ENCODE data around the gene LRPPRC. TPM values are rescaled to one million over a fixed set of nuclear protein-coding genes. Genes with fewer than 3 reads are reported as not detected.

The LRPPRC gene
- total RNA-seq, 1 donor from 2014 or later: 214 TPM

DNA sequence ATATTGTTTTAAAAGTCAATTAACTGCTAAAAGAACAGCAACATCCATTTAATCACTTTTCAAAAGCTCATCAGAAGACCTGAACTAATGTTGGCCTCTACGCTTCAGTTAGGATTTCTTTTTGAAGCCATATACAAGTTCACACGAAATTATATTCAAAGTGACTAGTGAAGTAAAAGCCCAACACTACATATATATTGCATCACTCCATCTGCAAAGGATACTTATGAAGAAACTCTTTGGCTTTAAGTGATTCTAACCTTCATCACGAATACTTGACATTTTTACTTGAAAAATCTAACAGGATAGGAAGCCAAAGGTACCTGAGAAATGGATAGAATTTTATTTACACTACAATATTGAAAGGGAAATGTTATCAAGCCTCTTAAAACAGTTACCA is 50.4 kb downstream of the LRPPRC start:
- H3K4me3 Mint-ChIP-seq: no peak overlapping the region
- Histone ChIP-seq H3K27me3 (no peaks in the 10 kb centered on the region), H3K4me1 (no peaks in the 10 kb centered on the region), H4K20me1 (ENCODE audit: low read depth) (no peaks in the 10 kb centered on the region), H3K27ac (no peak overlapping the region), H2AFZ (replicated peaks) (no peak overlapping the region), H3K9me3 (ENCODE audit: low read depth) (no peaks in the 10 kb centered on the region), H3F3A (ENCODE audit: low read depth) (peaks cover 3% of the 10 kb centered on the region), H3K4me2 (no peak overlapping the region), H3K9ac (no peak overlapping the region), H3K4me3 (no peak overlapping the region), H3K36me3 (peaks cover 46% of the 10 kb centered on the region), H3K79me2 (ENCODE audit: low read depth) (peaks cover 5% of the 10 kb centered on the region)
- no peaks in the 10 kb centered on the region for H3K4me1 Mint-ChIP-seq
- TF ChIP-seq, protein P1, sequence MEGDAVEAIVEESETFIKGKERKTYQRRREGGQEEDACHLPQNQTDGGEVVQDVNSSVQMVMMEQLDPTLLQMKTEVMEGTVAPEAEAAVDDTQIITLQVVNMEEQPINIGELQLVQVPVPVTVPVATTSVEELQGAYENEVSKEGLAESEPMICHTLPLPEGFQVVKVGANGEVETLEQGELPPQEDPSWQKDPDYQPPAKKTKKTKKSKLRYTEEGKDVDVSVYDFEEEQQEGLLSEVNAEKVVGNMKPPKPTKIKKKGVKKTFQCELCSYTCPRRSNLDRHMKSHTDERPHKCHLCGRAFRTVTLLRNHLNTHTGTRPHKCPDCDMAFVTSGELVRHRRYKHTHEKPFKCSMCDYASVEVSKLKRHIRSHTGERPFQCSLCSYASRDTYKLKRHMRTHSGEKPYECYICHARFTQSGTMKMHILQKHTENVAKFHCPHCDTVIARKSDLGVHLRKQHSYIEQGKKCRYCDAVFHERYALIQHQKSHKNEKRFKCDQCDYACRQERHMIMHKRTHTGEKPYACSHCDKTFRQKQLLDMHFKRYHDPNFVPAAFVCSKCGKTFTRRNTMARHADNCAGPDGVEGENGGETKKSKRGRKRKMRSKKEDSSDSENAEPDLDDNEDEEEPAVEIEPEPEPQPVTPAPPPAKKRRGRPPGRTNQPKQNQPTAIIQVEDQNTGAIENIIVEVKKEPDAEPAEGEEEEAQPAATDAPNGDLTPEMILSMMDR (IDR thresholded peaks at IDR 0.05): no peak
- no peak for TF ChIP-seq EZH2 (IDR thresholded peaks at IDR 0.05)
- TF ChIP-seq EZH2phosphoT487 (IDR thresholded peaks at IDR 0.05): no peak
- no peak overlapping the region for H3K27ac Mint-ChIP-seq
- H3K9me3 Mint-ChIP-seq: no peaks in the 10 kb centered on the region
- no peaks in the 10 kb centered on the region for H3K27me3 Mint-ChIP-seq (ENCODE audit: insufficient read depth, low read depth)
- no peak for DNase-seq (ENCODE audit: low spot score)
- H3K36me3 Mint-ChIP-seq: peaks cover 7% of the 10 kb centered on the region

DNA sequence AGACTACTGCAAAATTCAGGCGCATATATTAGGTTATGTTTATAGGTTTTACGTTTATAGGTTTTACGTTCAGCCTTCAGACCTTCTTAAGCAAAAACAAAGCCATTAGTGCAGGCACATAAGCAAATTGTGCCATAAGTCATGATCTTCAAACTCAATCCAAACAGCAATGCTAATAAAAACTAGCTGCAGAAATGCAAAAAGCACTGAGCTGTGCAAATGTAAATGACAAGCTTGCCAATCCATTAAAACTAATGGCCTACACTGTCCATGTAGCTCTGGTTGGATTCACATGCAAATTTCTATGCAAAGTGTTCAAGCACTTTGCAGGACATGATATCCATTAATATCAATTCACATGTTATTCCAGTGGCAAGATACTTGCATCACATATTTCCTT is 50.9 kb downstream of the LRPPRC start:
- H3K4me1 ChIP-seq: no peaks in the 10 kb centered on the region
- H3K4me1 Mint-ChIP-seq: no peaks in the 10 kb centered on the region

DNA sequence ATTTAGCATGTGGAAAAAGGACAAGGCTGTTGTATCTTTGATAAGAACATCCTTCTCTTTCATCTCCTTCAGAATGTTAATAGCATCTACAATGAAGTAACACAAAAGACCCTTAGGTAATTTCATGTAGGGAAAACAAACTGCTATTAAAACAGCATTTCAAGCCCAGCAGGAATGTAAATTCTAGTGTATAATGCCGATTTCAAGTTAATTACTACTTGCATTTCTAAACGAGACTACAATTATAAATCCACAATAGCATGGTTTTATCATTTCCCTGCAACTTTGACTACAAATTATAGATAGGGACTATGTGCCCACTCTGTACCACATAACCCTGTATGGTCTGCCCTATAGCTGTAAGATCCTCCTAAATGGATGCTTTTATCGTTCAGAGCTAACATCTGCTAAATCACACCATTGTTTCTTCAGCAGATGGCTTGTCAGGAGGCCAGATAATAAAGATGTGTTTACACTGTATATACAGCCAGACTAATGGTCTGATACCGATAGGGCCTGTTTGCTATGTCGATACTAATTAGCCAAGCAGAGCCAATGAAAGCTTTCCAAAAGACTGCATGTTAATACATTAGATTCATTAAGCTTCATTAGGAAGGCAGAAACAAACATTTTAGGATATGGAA is 51.9 kb downstream of the LRPPRC start:
- no peak overlapping the region for H3K4me3 Mint-ChIP-seq
- no peak overlapping the region for H3K27ac Mint-ChIP-seq
- Histone ChIP-seq H3K36me3 (peaks cover 44% of the 10 kb centered on the region), H3K79me2 (ENCODE audit: low read depth) (peaks cover 11% of the 10 kb centered on the region), H3K4me3 (no peak overlapping the region), H3K27me3 (no peaks in the 10 kb centered on the region), H3F3A (ENCODE audit: low read depth) (peaks cover 3% of the 10 kb centered on the region), H4K20me1 (ENCODE audit: low read depth) (no peaks in the 10 kb centered on the region), H2AFZ (replicated peaks) (no peak overlapping the region), H3K9me3 (ENCODE audit: low read depth) (no peaks in the 10 kb centered on the region), H3K9ac (no peak overlapping the region), H3K27ac (peak overlapping the region; percentile 34), H3K4me1 (no peaks in the 10 kb centered on the region), H3K4me2 (no peak overlapping the region)
- no peaks in the 10 kb centered on the region for H3K9me3 Mint-ChIP-seq
- no peaks in the 10 kb centered on the region for H3K27me3 Mint-ChIP-seq (ENCODE audit: insufficient read depth, low read depth)
- no peaks in the 10 kb centered on the region for H3K4me1 Mint-ChIP-seq
- TF ChIP-seq, protein P1 (IDR thresholded peaks at IDR 0.05): no peak
- no peak for TF ChIP-seq EZH2phosphoT487 (IDR thresholded peaks at IDR 0.05)
- TF ChIP-seq EZH2 (IDR thresholded peaks at IDR 0.05): no peak
- H3K36me3 Mint-ChIP-seq: peaks cover 13% of the 10 kb centered on the region
- no peak for DNase-seq (ENCODE audit: low spot score)

More for the DNA sequence above, 50.9 kb downstream of the LRPPRC start:
- H3K27me3 ChIP-seq: no peaks in the 10 kb centered on the region
- H3K36me3 ChIP-seq: peaks cover 51% of the 10 kb centered on the region
- H3K27ac Mint-ChIP-seq: no peak overlapping the region
- H3K79me2 ChIP-seq (ENCODE audit: low read depth): peaks cover 5% of the 10 kb centered on the region
- peaks cover 3% of the 10 kb centered on the region for H3F3A ChIP-seq (ENCODE audit: low read depth)
- no peaks in the 10 kb centered on the region for H3K9me3 ChIP-seq (ENCODE audit: low read depth)
- TF ChIP-seq EZH2phosphoT487 (IDR thresholded peaks at IDR 0.05) (no peak), EZH2 (IDR thresholded peaks at IDR 0.05) (no peak)
- TF ChIP-seq, protein P1 (IDR thresholded peaks at IDR 0.05): no peak
- peaks cover 6% of the 10 kb centered on the region for H3K36me3 Mint-ChIP-seq
- H3K4me2 ChIP-seq: no peak overlapping the region
- no peak overlapping the region for H2AFZ ChIP-seq (replicated peaks)
- H4K20me1 ChIP-seq (ENCODE audit: low read depth): no peaks in the 10 kb centered on the region
- no peak overlapping the region for H3K9ac ChIP-seq
- H3K9me3 Mint-ChIP-seq: no peaks in the 10 kb centered on the region
- no peak overlapping the region for H3K4me3 Mint-ChIP-seq
- no peak overlapping the region for H3K27ac ChIP-seq
- no peak overlapping the region for H3K4me3 ChIP-seq
- DNase-seq (ENCODE audit: low spot score): no peak
- H3K27me3 Mint-ChIP-seq (ENCODE audit: insufficient read depth, low read depth): no peaks in the 10 kb centered on the region

All from neural progenitor cell (in vitro differentiated cells).